GM13977 (cell line): Measurements from ENCODE around the gene KDM7A.
A peak's percentile ranks its signal among the peaks of the same experiment; 100 is the strongest.

Source experiments
- DNase-seq: peaks from one replicate; pipeline ENCODE4 v3.0.0; 2012; ENCODE audit warnings: low spot score
- CTCF ChIP-seq: IDR thresholded peaks from 2 replicates; pipeline ENCODE4 v1.5.1; 2012; ENCODE audit warnings: mild to moderate bottlenecking, control low read depth; ENCODE audit not compliant: insufficient read depth; ENCODE audit errors: extremely low read depth, missing control alignments
- in situ Hi-C: fragments of 300-500 bp; cut with MboI; formaldehyde crosslinking; loops from one replicate; pipeline ENCODE4 v1.12.0; 2022; ENCODE audit warnings: low sequenced_read_pairs, low pct_unique_long_range_greater_than_20kb, mixed read lengths, inconsistent platforms; ENCODE audit not compliant: unreplicated experiment

KDM7A gene

DNA sequence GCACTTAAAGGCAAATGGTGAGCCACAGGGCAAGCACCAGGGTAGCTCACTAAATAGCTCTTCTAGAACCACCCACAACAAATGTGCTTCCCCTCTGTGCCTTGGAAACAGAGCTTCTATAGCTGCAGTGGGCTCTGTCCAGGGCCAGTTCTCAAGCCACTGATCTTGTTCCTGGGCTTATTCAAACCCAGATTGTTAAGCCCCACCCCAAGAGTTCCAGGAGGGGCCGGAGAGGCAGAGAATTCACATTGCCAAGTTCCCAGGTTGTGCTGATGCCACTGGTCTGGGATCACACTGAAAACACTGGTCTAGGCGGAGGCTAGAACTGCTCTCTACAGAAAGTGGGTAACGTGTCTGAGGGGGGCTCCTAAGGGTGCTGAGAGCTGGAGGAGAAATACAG is 15.4 kb upstream of the KDM7A start:
- TF ChIP-seq CTCF, result no peak
- no peak for DNase-seq
- in situ Hi-C loops, result no loop called here

DNA sequence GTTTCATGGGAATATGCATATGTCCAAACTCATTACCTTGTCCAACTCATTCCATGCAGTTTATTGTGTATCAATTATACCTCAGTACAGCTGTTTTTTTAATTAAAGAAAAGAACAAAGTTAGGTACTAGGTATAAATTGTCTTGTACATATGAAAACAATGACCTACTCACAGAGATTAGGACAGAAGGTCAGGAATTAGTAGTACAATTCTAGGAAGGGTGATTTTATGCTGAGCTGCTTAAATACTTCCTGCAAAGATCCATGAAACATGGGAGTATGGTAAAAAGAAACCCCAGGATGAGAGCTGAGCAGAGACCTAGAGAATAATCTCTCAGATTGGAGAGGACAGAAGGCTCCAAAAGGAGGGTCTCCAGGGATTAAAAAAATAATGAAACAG is 13.8 kb upstream of the KDM7A start:
- no peak for DNase-seq
- in situ Hi-C loops, result no loop called here
- no peak for TF ChIP-seq CTCF

GRCh38 chr7:140189917-140190316 is 13.1 kb upstream of the KDM7A start:
- DNase-seq, result no peak
- in situ Hi-C loops, result no loop called here
- no peak for TF ChIP-seq CTCF

DNA sequence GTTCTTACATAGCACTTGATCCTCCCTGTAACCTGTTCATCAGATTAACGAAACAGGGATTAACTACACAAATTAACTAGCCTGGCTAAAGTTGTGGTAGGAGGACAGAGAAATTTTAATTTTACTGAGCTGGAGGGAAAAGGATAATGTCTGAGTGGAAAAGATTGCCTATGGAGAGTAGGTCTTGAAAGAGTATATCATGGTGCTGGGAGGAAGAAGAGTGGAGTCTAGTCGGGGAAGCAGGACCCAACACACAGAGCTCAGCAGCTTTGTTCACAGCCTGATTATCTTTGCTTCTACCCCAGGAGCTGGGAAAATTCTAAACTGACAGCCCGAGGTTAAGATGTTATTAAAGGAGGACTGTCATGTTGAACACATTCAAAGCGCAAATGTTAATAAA is 6.1 kb upstream of the KDM7A start:
- in situ Hi-C loops, result no loop called here
- DNase-seq, result no peak
- TF ChIP-seq CTCF, result no peak

DNA sequence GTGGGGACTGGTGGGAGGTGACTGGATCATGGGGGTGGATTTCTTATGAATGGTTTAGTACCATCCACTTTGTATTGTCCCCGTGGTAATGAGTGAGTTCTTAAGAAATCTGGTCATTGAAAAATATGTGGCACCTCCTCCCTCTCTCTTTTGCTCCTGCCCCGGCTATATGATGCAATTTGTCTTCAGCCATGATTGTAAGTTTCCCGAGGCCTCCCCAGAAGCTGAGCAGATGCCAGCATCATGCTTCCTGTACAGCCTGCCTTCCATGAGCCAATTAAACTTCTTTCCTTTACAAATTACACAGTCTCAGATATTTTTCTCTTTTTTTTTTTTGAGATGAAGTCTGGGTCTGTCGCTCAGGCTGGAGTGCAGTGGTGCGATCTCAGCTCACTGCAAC is 2.6 kb upstream of the KDM7A start:
- TF ChIP-seq CTCF, result no peak
- in situ Hi-C loops, result no loop called here
- DNase-seq, result no peak

- in situ Hi-C loops, result no loop called here
- no peak for TF ChIP-seq CTCF
- DNase-seq, result peak; percentile 42
These were observed 571 bp downstream of the KDM7A start for GRCh38 chr7:140176122-140176701.
